MM.1S (cell line): ENCODE results near the gene PLCG1.

Experiments
- DNase-seq: peaks from one replicate; pipeline ENCODE4 v3.0.0-alpha.2; 2015
- H2AFZ ChIP-seq: fragments of 300-600 bp; sonication (generic); 2 replicates; pipeline ENCODE4 v1.6.0; 2016; ENCODE audit warnings: antibody characterized with exemption, low read length
- H3F3A ChIP-seq: fragments of 300-600 bp; sonication (generic); 2 replicates; pipeline ENCODE4 v1.6.1; 2016; ENCODE audit warnings: mild to moderate bottlenecking, antibody characterized with exemption, low read length, moderate library complexity, mixed read lengths; ENCODE audit not compliant: insufficient read depth
- H3K27ac ChIP-seq: fragments of 300-600 bp; sonication (generic); 2 replicates; pipeline ENCODE4 v1.5.1; 2016; ENCODE audit warnings: mild to moderate bottlenecking, low read length
- H3K27me3 ChIP-seq: fragments of 300-600 bp; sonication (generic); replicated peaks from 2 replicates; pipeline ENCODE4 v1.6.0; 2016; ENCODE audit warnings: low read length; ENCODE audit not compliant: insufficient read depth
- H3K36me3 ChIP-seq: fragments of 300-600 bp; sonication (generic); replicated peaks from 2 replicates; pipeline ENCODE4 v1.6.1; 2016; ENCODE audit warnings: mild to moderate bottlenecking, low read length, mixed read lengths; ENCODE audit not compliant: insufficient read depth
- H3K4me1 ChIP-seq: fragments of 300-600 bp; sonication (generic); 2 replicates; pipeline ENCODE4 v1.6.1; 2016; ENCODE audit warnings: low read length, mixed read lengths
- H3K4me2 ChIP-seq: fragments of 300-600 bp; sonication (generic); 2 replicates; pipeline ENCODE4 v1.6.0; 2016; ENCODE audit warnings: low read depth, low read length
- H3K4me3 ChIP-seq: fragments of 300-600 bp; sonication (generic); 2 replicates; pipeline ENCODE4 v1.5.1; 2016; ENCODE audit warnings: low read length, mixed read lengths
- H3K79me2 ChIP-seq: fragments of 300-600 bp; sonication (generic); 2 replicates; pipeline ENCODE4 v1.6.1; 2016; ENCODE audit warnings: mixed run types, low read length, mixed read lengths
- H3K9ac ChIP-seq: fragments of 300-600 bp; sonication (generic); 2 replicates; pipeline ENCODE4 v1.6.1; 2016; ENCODE audit warnings: low read length, mixed read lengths
- H3K9me2 ChIP-seq: fragments of 300-600 bp; sonication (generic); replicated peaks from 2 replicates; pipeline ENCODE4 v1.6.1; 2016; ENCODE audit warnings: mild to moderate bottlenecking, low read length, mixed read lengths; ENCODE audit not compliant: insufficient read depth
- H3K9me3 ChIP-seq: fragments of 300-600 bp; sonication (generic); replicated peaks from 2 replicates; pipeline ENCODE4 v1.6.1; 2016; ENCODE audit warnings: mild to moderate bottlenecking, low read length, mixed read lengths; ENCODE audit not compliant: insufficient read depth
- H4K20me1 ChIP-seq: fragments of 300-600 bp; sonication (generic); 2 replicates; pipeline ENCODE4 v1.6.1; 2016; ENCODE audit warnings: mild to moderate bottlenecking, low read length, moderate library complexity, mixed read lengths; ENCODE audit not compliant: insufficient read depth
- EZH2 ChIP-seq: fragments of 300-600 bp; sonication (generic); optimal IDR thresholded peaks from 2 replicates; pipeline ENCODE3; 2017; ENCODE audit warnings: low read depth, mild to moderate bottlenecking, antibody characterized with exemption, low read length, mixed read lengths
- EZH2phosphoT487 ChIP-seq: fragments of 300-600 bp; sonication (generic); IDR thresholded peaks from 2 replicates; pipeline ENCODE4 v1.6.1; 2018; ENCODE audit warnings: antibody characterized with exemption, low read length
- TF ChIP-seq, protein P1 (sequence below): fragments of 300-600 bp; sonication (generic); IDR thresholded peaks from 2 replicates; pipeline ENCODE4 v1.5.1; 2016; ENCODE audit warnings: antibody characterized with exemption, low read length, mixed read lengths

Gene PLCG1

DNA sequence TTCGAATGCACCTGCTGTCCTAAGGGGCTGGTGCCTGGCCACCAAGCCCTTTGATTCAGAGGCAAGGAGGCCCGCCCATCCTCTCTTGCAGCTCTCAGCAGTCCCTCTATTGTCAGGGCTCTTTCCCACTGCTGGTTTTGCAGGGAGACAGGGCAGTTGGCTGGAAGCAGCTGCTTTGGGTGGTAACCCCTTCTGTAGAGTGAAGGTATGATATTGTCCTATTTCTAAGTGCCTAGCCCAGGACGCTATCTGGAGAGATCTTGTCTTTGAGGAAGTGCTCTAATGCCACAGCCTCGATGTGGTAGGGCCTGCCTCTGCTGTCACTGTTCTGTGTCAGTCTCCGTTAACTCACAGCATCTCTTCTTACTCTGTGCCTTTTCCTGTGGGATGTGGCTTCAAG is 5.6 kb downstream of the PLCG1 start:
- no peaks in the 10 kb centered on the region for H4K20me1 ChIP-seq
- H3K36me3 ChIP-seq, result no peaks in the 10 kb centered on the region
- H3K9ac ChIP-seq, result no peak overlapping the region
- no peak overlapping the region for H3K4me2 ChIP-seq
- H3K79me2 ChIP-seq, result peaks cover 99% of the 10 kb centered on the region
- no peak for TF ChIP-seq EZH2phosphoT487
- TF ChIP-seq, protein P1, sequence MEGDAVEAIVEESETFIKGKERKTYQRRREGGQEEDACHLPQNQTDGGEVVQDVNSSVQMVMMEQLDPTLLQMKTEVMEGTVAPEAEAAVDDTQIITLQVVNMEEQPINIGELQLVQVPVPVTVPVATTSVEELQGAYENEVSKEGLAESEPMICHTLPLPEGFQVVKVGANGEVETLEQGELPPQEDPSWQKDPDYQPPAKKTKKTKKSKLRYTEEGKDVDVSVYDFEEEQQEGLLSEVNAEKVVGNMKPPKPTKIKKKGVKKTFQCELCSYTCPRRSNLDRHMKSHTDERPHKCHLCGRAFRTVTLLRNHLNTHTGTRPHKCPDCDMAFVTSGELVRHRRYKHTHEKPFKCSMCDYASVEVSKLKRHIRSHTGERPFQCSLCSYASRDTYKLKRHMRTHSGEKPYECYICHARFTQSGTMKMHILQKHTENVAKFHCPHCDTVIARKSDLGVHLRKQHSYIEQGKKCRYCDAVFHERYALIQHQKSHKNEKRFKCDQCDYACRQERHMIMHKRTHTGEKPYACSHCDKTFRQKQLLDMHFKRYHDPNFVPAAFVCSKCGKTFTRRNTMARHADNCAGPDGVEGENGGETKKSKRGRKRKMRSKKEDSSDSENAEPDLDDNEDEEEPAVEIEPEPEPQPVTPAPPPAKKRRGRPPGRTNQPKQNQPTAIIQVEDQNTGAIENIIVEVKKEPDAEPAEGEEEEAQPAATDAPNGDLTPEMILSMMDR, result no peak
- no peak for TF ChIP-seq EZH2
- H3K4me3 ChIP-seq, result no peak overlapping the region
- no peak overlapping the region for H2AFZ ChIP-seq
- peaks cover 14% of the 10 kb centered on the region; the same call in 1 of the 2 replicates for H3K4me1 ChIP-seq
- no peak for DNase-seq
- no peaks in the 10 kb centered on the region for H3F3A ChIP-seq
- no peak overlapping the region for H3K27ac ChIP-seq
- H3K9me2 ChIP-seq, result no peaks in the 10 kb centered on the region
- H3K27me3 ChIP-seq, result no peaks in the 10 kb centered on the region
- no peaks in the 10 kb centered on the region for H3K9me3 ChIP-seq

DNA sequence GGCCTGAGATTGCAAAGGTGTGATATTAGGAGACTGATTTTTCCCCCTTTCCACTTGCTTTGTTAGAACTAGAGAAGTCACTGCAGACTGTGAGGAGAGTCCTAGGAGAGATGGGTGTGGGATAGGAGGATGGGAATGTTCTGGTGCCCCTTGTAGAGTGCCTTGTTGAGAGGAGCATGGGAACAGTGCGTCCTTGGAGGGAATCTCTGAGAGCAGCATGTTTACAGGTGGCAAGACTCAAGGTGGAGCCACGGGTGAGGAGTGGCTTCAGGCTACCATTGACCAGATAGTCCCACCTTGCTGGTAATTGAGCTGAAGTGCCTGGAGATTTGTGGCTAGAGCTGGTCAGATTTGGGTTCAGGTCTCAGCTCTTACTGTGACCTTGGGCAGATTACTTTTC is 6.0 kb downstream of the PLCG1 start:
- Histone ChIP-seq H3K27me3 (no peaks in the 10 kb centered on the region), H3K79me2 (peaks cover 99% of the 10 kb centered on the region), H3K9ac (no peak overlapping the region), H3K4me2 (no peak overlapping the region), H2AFZ (no peak overlapping the region), H3K9me3 (no peaks in the 10 kb centered on the region), H3K9me2 (no peaks in the 10 kb centered on the region), H3F3A (no peaks in the 10 kb centered on the region), H3K36me3 (no peaks in the 10 kb centered on the region), H3K4me1 (peaks cover 11% of the 10 kb centered on the region; the same call in 1 of the 2 replicates), H3K4me3 (no peak overlapping the region), H4K20me1 (no peaks in the 10 kb centered on the region), H3K27ac (no peak overlapping the region)
- TF ChIP-seq EZH2phosphoT487 (no peak), EZH2 (no peak)
- no peak for DNase-seq

DNA sequence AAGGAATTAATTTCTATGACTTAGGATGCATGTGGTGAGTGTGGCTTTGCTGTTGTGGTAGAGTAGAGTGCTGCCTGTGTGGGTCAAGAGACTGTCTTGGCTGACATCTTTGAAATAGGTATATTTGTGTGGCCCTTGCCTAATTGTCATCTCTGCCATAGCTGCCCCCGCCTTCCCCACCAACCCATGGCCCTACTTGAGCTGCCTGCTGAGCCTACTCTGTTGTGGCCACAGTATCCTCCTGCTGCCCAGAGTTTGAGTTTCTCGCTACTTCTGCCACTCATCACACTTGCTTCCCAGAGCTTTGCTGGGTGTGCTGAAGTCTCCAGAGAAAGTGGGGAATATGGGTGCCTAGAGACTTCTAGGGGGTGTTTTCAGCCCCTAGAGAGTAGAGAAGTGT is 8.0 kb downstream of the PLCG1 start:
- Histone ChIP-seq H3K4me3 (no peak overlapping the region), H3K4me1 (no peaks in the 10 kb centered on the region), H3K27me3 (no peaks in the 10 kb centered on the region), H3F3A (no peaks in the 10 kb centered on the region), H2AFZ (no peak overlapping the region), H3K36me3 (no peaks in the 10 kb centered on the region), H3K9ac (no peak overlapping the region), H4K20me1 (no peaks in the 10 kb centered on the region), H3K27ac (no peak overlapping the region), H3K9me2 (no peaks in the 10 kb centered on the region), H3K9me3 (no peaks in the 10 kb centered on the region), H3K4me2 (no peak overlapping the region), H3K79me2 (peaks cover 99% of the 10 kb centered on the region)
- TF ChIP-seq EZH2phosphoT487, result no peak
- TF ChIP-seq EZH2, result no peak
- TF ChIP-seq, protein P1, result no peak
- DNase-seq, result no peak

DNA sequence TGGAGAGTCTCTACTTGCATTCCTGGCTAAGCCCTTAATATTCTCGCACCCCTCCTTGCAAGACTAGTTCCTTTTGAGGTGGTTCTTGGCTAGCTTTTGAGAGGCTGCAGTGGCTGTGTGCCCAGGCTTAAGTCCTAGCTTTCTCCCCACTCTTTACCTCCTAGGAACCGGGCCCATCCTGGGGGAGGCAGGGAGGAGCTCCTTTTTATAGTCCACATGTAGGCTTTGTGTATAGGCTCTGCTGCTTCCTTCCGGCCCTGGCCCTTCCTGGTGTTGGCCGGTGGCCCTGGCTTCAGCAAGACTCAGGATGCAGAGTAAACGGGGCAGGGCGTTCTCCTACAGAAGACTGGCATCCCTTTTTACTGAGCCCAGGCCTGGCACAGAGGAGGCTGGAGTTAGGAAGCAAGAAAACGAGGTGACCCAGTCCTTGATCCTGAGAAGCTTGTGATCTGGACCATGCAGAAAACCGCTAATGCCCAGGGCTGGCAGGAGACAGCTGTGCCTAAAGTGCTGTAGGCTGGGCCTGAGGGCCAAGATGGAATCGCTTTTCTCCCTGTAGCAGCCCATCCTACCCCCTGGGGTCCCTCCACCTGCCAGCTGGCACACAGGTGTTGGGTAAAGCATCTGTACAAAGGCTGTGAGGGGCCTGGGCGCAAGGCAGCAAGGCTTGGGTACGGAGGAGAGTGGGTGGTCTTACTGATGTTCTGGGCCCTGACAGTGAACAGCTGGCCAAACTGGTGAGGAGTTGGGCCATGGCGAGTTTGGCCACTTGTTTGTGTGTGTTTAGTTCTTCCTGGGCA is 8.7 kb downstream of the PLCG1 start:
- H2AFZ ChIP-seq, result no peak overlapping the region
- H4K20me1 ChIP-seq, result no peaks in the 10 kb centered on the region
- peaks cover 99% of the 10 kb centered on the region for H3K79me2 ChIP-seq
- H3K9me2 ChIP-seq, result no peaks in the 10 kb centered on the region
- no peaks in the 10 kb centered on the region for H3K36me3 ChIP-seq
- H3K27me3 ChIP-seq, result no peaks in the 10 kb centered on the region
- H3K4me3 ChIP-seq, result no peak overlapping the region
- DNase-seq, result no peak
- no peak overlapping the region for H3K4me2 ChIP-seq
- H3F3A ChIP-seq, result no peaks in the 10 kb centered on the region
- H3K4me1 ChIP-seq, result no peaks in the 10 kb centered on the region
- H3K9ac ChIP-seq, result no peak overlapping the region
- no peak overlapping the region for H3K27ac ChIP-seq
- TF ChIP-seq EZH2phosphoT487 (no peak), EZH2 (no peak)
- TF ChIP-seq, protein P1, result no peak
- H3K9me3 ChIP-seq, result no peaks in the 10 kb centered on the region
